AG09319 (cell line): ENCODE results near the gene TDP1.
"Not testable (repeated sequence)": the region's sequence is repeated elsewhere in the genome, so short reads cannot be mapped to it uniquely, and the experiment has no call there.

Experiments
- DNase-seq: peaks from one replicate; pipeline ENCODE4 v3.0.0-alpha.2; 2010; ENCODE audit warnings: low read depth; ENCODE audit errors: extremely low read depth
- TF ChIP-seq, protein P1 (sequence below): IDR thresholded peaks from 2 replicates; pipeline ENCODE4 v1.5.1; 2011; ENCODE audit warnings: low read depth, mild to moderate bottlenecking, inconsistent platforms, low read length, moderate library complexity

TDP1 gene

DNA sequence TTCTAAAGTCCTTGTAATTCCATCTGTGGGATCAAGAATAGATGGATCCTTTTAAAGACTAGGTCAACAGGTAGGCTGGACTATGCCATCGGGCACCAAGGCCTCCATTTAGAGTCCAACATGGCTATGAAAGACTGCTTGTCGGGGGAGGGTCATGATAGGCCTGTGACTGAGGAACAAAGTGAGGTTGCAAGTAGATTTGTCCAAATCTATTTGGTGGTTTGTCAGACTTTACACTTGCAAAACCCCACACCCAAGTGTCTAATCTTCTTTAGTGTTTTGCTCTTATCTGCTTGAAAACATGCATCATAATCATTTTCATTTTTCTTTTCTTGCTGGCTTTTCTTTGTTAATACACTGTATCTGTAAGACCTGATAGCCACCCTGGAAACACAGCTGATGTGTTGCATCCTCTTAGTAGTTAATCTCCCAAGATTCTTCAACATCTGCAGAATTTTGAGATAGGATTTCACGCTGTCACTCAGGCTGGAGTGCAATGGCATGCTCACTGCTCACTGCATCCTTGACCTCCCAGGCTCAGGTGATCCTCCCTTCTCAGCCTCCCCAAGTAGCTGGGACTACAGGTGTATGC, 50.3 kb downstream of the TDP1 start:
- no peak for DNase-seq
- TF ChIP-seq, protein P1, sequence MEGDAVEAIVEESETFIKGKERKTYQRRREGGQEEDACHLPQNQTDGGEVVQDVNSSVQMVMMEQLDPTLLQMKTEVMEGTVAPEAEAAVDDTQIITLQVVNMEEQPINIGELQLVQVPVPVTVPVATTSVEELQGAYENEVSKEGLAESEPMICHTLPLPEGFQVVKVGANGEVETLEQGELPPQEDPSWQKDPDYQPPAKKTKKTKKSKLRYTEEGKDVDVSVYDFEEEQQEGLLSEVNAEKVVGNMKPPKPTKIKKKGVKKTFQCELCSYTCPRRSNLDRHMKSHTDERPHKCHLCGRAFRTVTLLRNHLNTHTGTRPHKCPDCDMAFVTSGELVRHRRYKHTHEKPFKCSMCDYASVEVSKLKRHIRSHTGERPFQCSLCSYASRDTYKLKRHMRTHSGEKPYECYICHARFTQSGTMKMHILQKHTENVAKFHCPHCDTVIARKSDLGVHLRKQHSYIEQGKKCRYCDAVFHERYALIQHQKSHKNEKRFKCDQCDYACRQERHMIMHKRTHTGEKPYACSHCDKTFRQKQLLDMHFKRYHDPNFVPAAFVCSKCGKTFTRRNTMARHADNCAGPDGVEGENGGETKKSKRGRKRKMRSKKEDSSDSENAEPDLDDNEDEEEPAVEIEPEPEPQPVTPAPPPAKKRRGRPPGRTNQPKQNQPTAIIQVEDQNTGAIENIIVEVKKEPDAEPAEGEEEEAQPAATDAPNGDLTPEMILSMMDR, result no peak

DNA sequence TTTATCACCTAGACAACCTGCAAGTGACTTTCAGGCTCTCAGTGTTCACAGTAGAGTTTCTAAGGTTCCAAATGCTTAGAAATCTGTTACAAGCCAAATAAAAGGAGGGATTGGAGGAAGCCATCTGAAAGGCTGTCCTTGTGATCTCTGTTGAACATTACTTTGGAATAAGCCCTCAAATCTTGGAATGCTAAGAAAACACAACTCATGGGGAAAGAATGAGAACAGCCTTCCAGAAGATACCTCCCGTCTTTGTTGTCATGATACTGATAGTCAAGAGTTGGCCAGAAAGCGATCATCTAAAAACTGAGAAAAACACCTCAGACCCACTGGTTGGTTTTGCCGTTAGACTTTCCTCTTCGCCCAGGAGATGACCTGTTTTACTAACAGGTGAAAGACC, 61.6 kb downstream of the TDP1 start:
- TF ChIP-seq, protein P1, result no peak
- no peak for DNase-seq

DNA sequence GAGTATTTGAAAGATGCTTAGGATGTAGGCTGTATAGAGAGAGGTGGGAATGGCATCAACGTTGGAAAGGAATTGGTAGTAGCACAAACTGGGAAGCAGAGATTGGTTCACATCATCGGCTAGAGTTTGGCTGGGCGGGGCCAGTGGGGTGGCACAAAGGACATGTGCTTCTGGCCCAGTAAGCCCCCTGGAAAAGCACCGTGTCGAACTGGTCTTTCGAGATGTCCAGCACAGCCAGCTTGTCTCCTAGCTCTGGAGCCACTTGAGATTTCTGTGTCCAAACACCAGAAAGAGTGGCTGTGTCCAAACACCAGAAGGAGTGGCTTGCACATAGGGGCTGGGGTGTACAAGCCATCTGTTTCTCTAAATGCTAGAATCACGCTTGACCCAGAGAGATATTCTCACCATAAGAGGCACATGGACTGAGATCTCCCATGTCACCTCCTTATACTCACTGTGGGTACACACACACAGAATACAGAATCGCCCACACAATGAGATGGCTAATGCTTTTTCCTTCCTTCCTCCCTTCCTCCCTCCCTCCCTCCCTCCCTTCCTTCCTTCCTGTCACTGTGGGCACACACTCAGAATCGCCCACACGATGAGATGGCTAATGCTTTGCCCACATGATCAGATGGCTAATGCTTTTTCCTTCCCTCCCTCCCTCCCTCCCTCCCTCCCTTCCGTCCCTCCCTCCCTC, 64.2 kb downstream of the TDP1 start:
- DNase-seq, result no peak
- TF ChIP-seq, protein P1, result no peak

DNA sequence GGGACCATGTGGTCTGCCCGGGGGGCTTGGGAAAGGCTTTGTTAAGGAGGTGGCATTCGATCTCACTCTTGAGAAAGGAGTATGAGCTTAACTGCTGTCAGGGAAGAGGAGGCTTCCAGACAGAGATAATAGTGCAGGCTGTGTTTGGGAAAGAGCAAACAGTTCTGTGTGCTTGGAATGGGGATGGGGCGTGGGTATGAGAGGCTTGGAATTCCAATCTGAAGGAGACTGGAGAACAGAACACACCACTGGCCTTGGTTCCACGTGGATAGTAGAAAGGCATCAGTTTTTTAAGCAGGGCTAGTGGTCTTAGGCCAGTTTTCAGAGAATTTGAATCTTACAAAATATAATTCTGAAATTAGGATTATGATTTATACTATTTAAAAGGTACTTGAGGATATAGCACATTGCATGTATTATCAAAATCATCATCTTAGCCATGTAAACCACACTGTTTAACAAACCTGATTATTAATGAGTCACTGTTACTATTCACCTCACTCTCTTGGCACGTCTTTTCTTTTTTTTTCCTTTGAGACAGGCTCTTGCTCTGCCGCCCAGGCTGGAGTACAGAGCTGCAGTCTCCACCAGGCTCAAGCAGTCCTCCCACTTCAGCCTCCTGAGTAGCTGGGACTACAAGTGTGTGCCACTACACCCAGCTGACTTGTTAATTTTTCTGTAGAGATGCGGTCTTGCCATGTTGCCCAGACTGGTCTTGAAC, 67.6 kb downstream of the TDP1 start:
- TF ChIP-seq, protein P1, result no peak
- no peak for DNase-seq

DNA sequence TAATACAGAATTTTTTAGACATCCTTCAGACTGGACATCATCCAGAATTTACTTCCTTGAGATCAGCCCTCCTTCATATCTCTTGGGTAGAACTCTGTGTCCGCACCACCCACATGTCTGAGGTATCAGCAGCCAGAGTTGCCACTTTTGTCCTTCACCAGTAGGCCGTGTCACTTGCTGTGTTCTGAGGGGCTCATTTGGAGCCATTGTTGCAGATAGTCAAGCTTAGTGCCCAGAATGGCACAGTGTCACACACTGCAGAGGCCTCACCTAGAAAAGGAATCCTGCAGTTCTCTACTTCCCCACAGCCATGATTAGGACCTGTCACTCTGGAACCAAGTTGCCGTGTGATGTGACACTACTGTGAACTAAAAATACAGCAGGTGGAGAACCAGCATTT, 69.2 kb downstream of the TDP1 start:
- TF ChIP-seq, protein P1, result no peak
- no peak for DNase-seq

DNA sequence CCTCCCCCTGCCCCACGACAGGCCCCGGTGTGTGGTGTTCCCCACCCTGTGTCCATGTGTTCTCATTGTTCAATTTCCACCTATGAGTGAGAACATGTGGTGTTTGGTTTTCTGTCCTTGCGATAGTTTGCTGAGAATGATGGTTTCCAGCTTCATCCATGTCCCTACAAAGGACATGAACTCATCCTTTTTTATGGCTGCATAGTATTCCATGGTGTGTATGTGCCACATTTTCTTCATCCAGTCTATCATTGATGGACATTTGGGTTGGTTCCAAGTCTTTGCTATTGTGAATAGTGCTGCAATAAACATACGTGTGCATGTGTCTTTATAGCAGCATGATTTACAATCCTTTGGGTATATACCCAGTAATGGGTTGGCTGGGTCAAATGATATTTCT, 70.9 kb downstream of the TDP1 start:
- DNase-seq, result not testable (repeated sequence)

DNA sequence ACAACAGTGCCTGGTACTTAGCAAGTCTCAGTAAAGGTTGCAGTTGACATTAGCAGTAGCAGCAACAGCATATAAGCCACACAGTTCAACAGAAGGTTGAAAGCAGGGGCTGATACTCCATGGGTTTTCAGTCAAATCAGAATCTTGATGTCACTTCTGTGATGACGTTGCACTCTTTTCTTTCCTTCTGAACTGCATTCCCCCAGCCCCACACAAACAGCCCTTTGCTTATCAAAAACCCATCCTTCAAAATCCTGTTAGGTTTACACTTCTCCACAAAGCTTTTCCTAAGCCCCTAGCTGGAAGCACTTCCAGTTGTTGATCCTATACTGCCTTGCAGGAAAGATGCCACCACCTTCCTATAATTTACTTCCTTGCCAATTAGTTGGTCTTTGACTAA, 72.1 kb downstream of the TDP1 start:
- DNase-seq, result no peak
- TF ChIP-seq, protein P1, result no peak
